Measurements from ENCODE around the gene INTS7. TPM values are rescaled to one million over a fixed set of nuclear protein-coding genes. Genes with fewer than 3 reads are reported as not detected.

INTS7 gene
- total RNA-seq, 3 donors from 2014 or later: 6.6 to 16.7 (median 10.8) TPM

- intact Hi-C loops (cut with DNase I; ENCODE audit: low total_unique reads): no loop called here
- H3K36me3 ChIP-seq: no peaks in the 10 kb centered on the region
- H3K27ac ChIP-seq: no peak overlapping the region
- H3K4me1 ChIP-seq: no peaks in the 10 kb centered on the region
- TF ChIP-seq POLR2AphosphoS5 (IDR thresholded peaks at IDR 0.05) (no peak), CTCF (IDR thresholded peaks at IDR 0.05) (no peak), POLR2A (IDR thresholded peaks at IDR 0.05) (no peak)
- no peaks in the 10 kb centered on the region for H3K27me3 ChIP-seq
- no peak for DNase-seq (ENCODE audit: low spot score in 2 of 2)
- H3K9me3 ChIP-seq: no peaks in the 10 kb centered on the region
- no peak overlapping the region for H3K4me3 ChIP-seq
Measured at GRCh38 chr1:211952299-211952698, 83.1 kb downstream of the INTS7 start.

DNA sequence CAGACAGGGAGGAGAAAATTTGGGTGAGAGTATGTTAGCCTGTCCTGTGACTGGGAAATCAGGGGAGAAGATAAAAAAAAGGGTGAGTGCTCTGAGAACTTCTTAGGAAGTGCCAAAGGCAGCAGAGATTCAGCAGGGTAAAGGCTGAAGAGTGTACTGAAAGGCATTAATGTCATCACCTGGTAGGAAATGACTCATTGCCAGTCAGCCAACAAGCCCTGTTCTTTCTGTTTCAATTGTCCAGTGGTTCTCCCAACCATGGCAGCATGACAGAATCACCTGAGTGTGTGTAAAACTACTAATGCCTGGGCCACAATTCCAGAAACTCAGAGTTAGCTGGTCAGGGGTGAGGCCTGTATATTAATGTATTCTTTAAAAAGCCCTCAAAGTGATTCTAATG, 83.5 kb downstream of the INTS7 start:
- Histone ChIP-seq H3K27ac (no peak overlapping the region), H3K36me3 (no peaks in the 10 kb centered on the region), H3K4me3 (no peak overlapping the region), H3K27me3 (no peaks in the 10 kb centered on the region), H3K4me1 (no peaks in the 10 kb centered on the region), H3K9me3 (no peaks in the 10 kb centered on the region)
- intact Hi-C loops (cut with DNase I; ENCODE audit: low total_unique reads): no loop called here
- no peak for TF ChIP-seq CTCF (IDR thresholded peaks at IDR 0.05)
- TF ChIP-seq POLR2AphosphoS5 (IDR thresholded peaks at IDR 0.05): no peak
- TF ChIP-seq POLR2A (IDR thresholded peaks at IDR 0.05): no peak
- no peak for DNase-seq (ENCODE audit: low spot score in 2 of 2)

DNA sequence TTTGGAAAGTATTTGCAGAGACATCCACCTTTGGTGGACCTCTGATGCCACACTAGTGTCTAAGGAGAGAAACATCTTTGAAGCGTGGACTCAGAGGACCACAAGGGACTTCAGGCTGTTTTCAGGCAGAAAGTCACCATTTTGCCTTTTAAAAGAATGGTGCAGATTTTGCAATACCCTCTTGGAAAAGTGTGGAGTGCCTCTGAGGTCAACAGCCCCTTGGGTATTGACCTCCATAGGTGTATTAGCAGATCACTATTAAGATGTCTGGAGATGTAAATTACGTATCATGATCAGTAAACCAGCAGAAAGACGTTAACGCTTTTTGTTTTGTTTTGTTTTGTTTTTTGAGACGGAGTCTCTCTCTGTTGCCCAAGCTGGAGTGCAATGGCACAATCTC, 87.0 kb downstream of the INTS7 start:
- no peak for TF ChIP-seq CTCF (IDR thresholded peaks at IDR 0.05)
- TF ChIP-seq POLR2A (IDR thresholded peaks at IDR 0.05): no peak
- no peak for TF ChIP-seq POLR2AphosphoS5 (IDR thresholded peaks at IDR 0.05)
- Histone ChIP-seq H3K9me3 (no peaks in the 10 kb centered on the region), H3K27me3 (no peaks in the 10 kb centered on the region), H3K4me3 (no peak overlapping the region), H3K36me3 (no peaks in the 10 kb centered on the region), H3K27ac (no peak overlapping the region), H3K4me1 (no peaks in the 10 kb centered on the region)
- no peak for DNase-seq (ENCODE audit: low spot score in 2 of 2)
- intact Hi-C loops (cut with DNase I; ENCODE audit: low total_unique reads): no loop called here

GRCh38 chr1:211947396-211948295, 87.7 kb downstream of the INTS7 start:
- intact Hi-C loops (cut with DNase I; ENCODE audit: low total_unique reads): no loop called here
- Histone ChIP-seq H3K4me3 (no peak overlapping the region), H3K27me3 (no peaks in the 10 kb centered on the region), H3K27ac (no peak overlapping the region), H3K9me3 (no peaks in the 10 kb centered on the region), H3K36me3 (no peaks in the 10 kb centered on the region), H3K4me1 (no peaks in the 10 kb centered on the region)
- DNase-seq (ENCODE audit: low spot score in 2 of 2): no peak
- TF ChIP-seq CTCF (IDR thresholded peaks at IDR 0.05) (no peak), POLR2A (IDR thresholded peaks at IDR 0.05) (no peak), POLR2AphosphoS5 (IDR thresholded peaks at IDR 0.05) (no peak)

- TF ChIP-seq POLR2AphosphoS5 (IDR thresholded peaks at IDR 0.05) (no peak), CTCF (IDR thresholded peaks at IDR 0.05) (peak in 2 of 3 donors; percentile 42 to 68), POLR2A (IDR thresholded peaks at IDR 0.05) (no peak)
- Histone ChIP-seq H3K27me3 (no peaks in the 10 kb centered on the region), H3K4me1 (no peaks in the 10 kb centered on the region), H3K27ac (no peak overlapping the region), H3K36me3 (no peaks in the 10 kb centered on the region), H3K4me3 (no peak overlapping the region), H3K9me3 (no peaks in the 10 kb centered on the region)
- DNase-seq (ENCODE audit: low spot score in 2 of 2): peak in 1 of 2 donors; percentile 77
- intact Hi-C loops (cut with DNase I; ENCODE audit: low total_unique reads): no loop called here
Measured at GRCh38 chr1:211944733-211945500, 90.4 kb downstream of the INTS7 start.

Data from breast epithelium (tissue), 4 donors.